Kidney glomerular epithelial cell (primary cell): ENCODE measurements around the gene RPL5.

ENCODE experiments used
- DNase-seq: peaks from one replicate; lab custom pipeline; 2025; lab: John Stamatoyannopoulos, UW

Gene RPL5

GRCh38 chr1:92820024-92820423 lies 11.8 kb upstream of the RPL5 start:
- DNase-seq, result no peak

GRCh38 chr1:92820551-92820950 lies 11.3 kb upstream of the RPL5 start:
- no peak for DNase-seq

GRCh38 chr1:92822879-92823278 lies 9.0 kb upstream of the RPL5 start:
- no peak for DNase-seq

GRCh38 chr1:92826792-92827191 lies 5.0 kb upstream of the RPL5 start:
- no peak for DNase-seq

- DNase-seq, result no peak
Observed at GRCh38 chr1:92831368-92831761, 475 bp upstream of the RPL5 start.

- no peak for DNase-seq
Observed at GRCh38 chr1:92832537-92833114, 786 bp downstream of the RPL5 start.

GRCh38 chr1:92833840-92834239 lies 2.0 kb downstream of the RPL5 start:
- DNase-seq, result no peak

- no peak for DNase-seq
Observed at GRCh38 chr1:92834617-92835016, 2.8 kb downstream of the RPL5 start.

GRCh38 chr1:92837062-92837461 lies 5.2 kb downstream of the RPL5 start:
- DNase-seq, result no peak

GRCh38 chr1:92838519-92838918 lies 6.7 kb downstream of the RPL5 start:
- DNase-seq, result no peak

- no peak for DNase-seq
Observed at GRCh38 chr1:92839442-92839841, 7.6 kb downstream of the RPL5 start.

GRCh38 chr1:92840600-92840999 lies 8.8 kb downstream of the RPL5 start:
- DNase-seq, result no peak

- no peak for DNase-seq
Observed at GRCh38 chr1:92842082-92843045, 10.5 kb downstream of the RPL5 start.

GRCh38 chr1:92843046-92843423 lies 11.2 kb downstream of the RPL5 start:
- no peak for DNase-seq

GRCh38 chr1:92843429-92844352 lies 11.9 kb downstream of the RPL5 start:
- no peak for DNase-seq

GRCh38 chr1:92844439-92844838 lies 12.6 kb downstream of the RPL5 start:
- no peak for DNase-seq

- no peak for DNase-seq
Observed at GRCh38 chr1:92845908-92846307, 14.1 kb downstream of the RPL5 start.

- no peak for DNase-seq
Observed at GRCh38 chr1:92848201-92848600, 16.4 kb downstream of the RPL5 start.

- DNase-seq, result no peak
Observed at GRCh38 chr1:92850019-92850418, 18.2 kb downstream of the RPL5 start.

GRCh38 chr1:92851729-92852128 lies 19.9 kb downstream of the RPL5 start:
- no peak for DNase-seq

GRCh38 chr1:92853299-92853698 lies 21.5 kb downstream of the RPL5 start:
- no peak for DNase-seq

- DNase-seq, result no peak
Observed at GRCh38 chr1:92854101-92854785, 22.4 kb downstream of the RPL5 start.
